Measurements from ENCODE around the gene PNLIPRP2.

DNA sequence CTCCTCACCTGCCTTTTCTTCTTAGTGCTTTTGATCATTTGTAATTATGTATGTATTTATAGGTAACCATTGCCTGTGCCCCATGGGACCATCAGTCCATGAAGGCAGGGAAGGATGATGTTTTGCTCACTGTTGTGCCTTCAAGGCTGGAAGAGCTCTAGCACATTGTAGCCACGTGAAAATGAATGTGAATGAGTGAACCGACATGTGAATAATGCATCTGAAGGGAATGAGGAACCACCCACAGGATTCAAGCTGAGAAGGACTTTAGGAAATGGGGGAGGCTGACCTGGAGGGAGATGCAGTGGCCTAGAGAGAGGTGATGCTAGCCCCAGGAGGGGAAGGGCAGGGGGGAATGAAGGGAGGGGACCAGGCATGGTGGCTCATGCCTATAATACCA lies 6.0 kb upstream of the PNLIPRP2 start:
- TF ChIP-seq, protein P1, sequence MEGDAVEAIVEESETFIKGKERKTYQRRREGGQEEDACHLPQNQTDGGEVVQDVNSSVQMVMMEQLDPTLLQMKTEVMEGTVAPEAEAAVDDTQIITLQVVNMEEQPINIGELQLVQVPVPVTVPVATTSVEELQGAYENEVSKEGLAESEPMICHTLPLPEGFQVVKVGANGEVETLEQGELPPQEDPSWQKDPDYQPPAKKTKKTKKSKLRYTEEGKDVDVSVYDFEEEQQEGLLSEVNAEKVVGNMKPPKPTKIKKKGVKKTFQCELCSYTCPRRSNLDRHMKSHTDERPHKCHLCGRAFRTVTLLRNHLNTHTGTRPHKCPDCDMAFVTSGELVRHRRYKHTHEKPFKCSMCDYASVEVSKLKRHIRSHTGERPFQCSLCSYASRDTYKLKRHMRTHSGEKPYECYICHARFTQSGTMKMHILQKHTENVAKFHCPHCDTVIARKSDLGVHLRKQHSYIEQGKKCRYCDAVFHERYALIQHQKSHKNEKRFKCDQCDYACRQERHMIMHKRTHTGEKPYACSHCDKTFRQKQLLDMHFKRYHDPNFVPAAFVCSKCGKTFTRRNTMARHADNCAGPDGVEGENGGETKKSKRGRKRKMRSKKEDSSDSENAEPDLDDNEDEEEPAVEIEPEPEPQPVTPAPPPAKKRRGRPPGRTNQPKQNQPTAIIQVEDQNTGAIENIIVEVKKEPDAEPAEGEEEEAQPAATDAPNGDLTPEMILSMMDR (IDR thresholded peaks at IDR 0.05): no peak
- no peak for TF ChIP-seq POLR2A (IDR thresholded peaks at IDR 0.05)

Measured in prostate gland (tissue), 2 donors.